ENCODE measurements around the gene INO80. TPM values are rescaled to one million over a fixed set of nuclear protein-coding genes. Genes with fewer than 3 reads are reported as not detected.

INO80 gene
- total RNA-seq, 1 donor from 2014 or later = 38.6 TPM

DNA sequence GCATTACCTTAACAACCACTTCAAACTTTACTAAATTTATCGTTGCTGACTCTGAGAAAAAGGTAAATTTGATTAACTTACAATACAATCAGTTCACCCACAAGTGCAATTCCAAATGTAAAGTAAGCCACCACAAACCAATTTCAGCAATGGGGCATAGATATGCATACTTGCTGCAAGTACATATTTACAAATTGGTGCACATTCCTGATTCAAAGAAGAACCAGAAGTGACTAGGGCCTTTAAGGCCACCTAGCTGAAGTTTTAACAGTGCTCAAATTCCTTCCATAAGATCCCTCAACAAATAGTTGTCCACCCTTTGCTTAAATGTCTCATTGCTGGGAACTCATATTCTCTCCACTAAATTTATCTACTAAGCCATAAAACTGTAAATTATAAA, 67.2 kb downstream of the INO80 start:
- no peak for DNase-seq (ENCODE audit: low spot score)

- DNase-seq (ENCODE audit: low spot score) = no peak
These were observed 67.7 kb downstream of the INO80 start for GRCh38 chr15:41048397-41048796.

DNA sequence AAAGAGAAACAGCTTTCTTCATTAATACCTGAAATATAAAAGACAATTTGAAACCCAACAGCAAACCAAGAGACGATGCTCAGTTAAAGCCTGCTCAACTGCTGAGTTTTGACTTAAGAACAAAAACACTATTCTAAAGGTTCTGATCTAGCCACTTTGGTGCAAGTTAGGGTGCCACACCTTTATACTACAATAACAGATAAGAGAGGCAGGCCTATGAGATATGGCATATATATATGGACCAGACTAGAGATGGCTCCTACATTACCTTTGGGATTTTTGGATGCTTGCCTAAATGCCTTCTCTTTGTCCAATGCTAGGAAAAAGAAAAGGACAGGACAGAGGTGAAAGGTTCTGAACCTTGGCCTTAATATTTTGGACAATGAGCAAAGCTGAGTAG, 68.6 kb downstream of the INO80 start:
- DNase-seq (ENCODE audit: low spot score) = no peak

- no peak for DNase-seq (ENCODE audit: low spot score)
These were observed 72.7 kb downstream of the INO80 start for GRCh38 chr15:41043276-41043951.

- no peak for DNase-seq (ENCODE audit: low spot score)
These were observed 73.2 kb downstream of the INO80 start for GRCh38 chr15:41042851-41043250.

- no peak for DNase-seq (ENCODE audit: low spot score)
These were observed 77.0 kb downstream of the INO80 start for GRCh38 chr15:41039121-41039520.

DNA sequence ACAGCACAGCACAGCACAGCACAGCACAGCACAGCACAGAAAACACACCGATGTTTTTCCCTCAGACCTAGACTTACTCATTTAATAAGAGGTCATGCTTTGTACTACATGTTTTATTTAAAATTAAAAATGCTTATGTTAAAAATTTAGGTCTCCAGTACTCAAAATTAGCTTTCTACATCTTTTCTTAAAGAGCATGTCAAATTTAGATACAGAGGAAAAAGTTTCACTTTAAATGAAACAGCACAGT, 84.1 kb downstream of the INO80 start:
- no peak for DNase-seq (ENCODE audit: low spot score)

DNA sequence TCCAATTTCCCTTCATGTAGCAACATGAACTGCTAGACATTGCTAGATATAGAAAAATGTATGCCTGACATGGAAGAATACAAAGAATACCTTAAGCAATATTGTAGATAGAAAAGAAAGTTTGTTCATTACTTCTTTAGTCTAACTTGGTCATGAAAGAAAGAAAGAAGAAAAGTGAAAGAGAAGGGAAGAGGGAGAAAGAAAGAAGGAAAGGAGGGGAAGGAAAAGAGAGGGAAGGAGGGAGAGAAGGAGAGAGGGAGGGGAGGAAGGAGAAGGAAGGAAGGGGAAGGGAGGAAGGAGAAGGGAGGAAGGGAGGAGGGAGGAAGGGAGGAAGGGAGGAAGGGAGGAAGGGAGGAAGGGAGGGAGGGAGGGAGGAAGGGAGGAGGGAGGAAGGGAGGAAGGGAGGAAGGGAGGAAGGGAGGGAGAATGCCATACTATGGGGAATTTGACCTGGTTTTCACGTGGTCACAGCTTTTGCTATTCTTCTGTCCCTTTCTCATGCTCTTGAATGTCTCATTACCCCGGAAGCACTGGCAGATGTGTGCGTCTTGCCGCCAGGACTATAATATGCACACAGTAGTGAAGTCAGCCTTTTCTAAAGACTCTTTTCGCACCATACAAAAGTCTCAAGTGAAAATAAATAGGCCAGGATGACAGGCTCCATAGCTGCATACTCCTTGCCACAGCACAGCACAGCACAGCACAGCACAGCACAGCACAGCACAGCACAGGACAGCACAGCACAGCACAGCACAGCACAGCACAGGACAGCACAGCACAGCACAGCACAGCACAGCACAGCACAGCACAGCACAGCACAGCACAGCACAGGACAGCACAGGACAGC, 84.6 kb downstream of the INO80 start:
- DNase-seq (ENCODE audit: low spot score) = no peak

DNA sequence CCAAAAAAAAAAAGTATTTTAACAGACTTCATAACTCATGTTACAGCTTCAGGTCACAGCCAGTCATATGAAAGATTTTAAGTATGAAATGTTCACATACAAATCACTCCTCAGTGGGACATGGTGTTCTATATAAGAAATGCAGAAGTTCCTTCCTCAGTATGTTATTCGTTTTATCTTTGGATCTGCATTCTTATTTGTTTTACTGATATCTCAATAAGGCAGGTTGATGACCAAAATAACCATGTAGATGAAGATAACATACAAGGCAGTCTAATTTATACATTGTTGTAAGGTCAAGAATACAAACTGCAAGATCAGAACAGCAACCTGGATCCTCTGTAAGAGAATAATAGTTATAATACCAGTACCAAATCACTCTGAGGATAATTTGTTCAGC, 87.2 kb downstream of the INO80 start:
- no peak for DNase-seq (ENCODE audit: low spot score)

DNA sequence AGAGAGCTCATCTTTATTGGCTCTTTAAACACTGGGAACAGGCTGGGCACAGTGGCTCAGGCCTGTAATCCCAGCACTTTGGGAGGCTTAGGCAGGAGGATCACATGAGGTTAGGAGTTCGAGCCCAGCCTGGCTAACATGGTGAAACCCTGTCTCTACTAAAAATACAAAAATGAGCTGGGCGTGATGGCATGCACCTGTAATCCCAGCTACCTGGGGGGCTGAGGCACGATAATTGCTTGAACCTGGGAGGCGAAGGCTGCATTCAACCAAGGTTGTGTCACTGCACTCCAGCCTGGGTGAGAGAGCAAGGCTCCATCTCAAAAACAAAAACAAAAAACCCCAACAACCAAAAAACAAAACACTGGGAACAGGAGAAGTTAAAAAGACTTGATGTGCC, 90.7 kb downstream of the INO80 start:
- no peak for DNase-seq (ENCODE audit: low spot score)

DNA sequence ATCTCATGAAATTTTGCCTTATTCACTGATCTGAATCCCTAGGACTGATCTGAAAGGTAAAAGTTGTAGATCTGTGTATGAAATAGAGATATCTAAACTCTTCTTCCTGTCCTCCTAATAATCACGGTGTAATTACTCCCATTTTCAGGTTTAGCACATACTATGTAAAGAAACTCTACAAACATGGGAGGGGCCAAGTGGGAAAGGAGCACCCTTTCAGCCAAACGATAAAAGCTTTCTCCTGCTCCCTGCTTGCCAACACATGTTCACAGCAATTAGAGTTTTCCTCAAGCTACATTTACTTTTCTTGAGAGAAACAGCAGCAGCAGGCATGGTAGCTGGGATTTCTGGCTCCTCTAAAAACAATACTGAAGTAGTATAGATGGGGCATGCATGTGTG, 91.2 kb downstream of the INO80 start:
- DNase-seq (ENCODE audit: low spot score) = no peak

DNA sequence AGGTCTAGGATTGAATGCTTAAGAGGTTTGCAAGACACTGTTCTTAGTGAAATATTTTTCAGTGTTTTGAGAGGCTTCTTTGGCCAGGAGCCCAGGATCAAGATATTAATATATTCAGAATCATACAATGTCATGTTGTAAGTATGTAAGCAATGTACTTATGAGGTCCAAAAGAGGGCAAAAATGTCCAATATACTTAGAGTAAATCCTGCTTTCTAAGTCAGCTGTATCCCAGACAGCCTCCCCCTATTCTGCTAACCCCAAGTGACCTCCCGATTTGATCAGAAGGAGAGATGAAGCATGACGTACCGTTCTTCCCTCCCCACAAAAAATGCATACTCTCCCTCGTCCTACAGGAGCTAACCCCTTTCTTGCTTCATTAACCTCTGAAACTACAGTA, 91.9 kb downstream of the INO80 start:
- DNase-seq (ENCODE audit: low spot score) = no peak

GRCh38 chr15:41022487-41023090, 93.5 kb downstream of the INO80 start:
- DNase-seq (ENCODE audit: low spot score) = peak; percentile 46

- DNase-seq (ENCODE audit: low spot score) = no peak
These were observed 95.3 kb downstream of the INO80 start for GRCh38 chr15:41020829-41021228.

GRCh38 chr15:41020311-41020710, 95.8 kb downstream of the INO80 start:
- DNase-seq (ENCODE audit: low spot score) = no peak

- no peak for DNase-seq (ENCODE audit: low spot score)
These were observed 96.9 kb downstream of the INO80 start for GRCh38 chr15:41019174-41019573.

GRCh38 chr15:41018534-41018933, 97.5 kb downstream of the INO80 start:
- DNase-seq (ENCODE audit: low spot score) = no peak

DNA sequence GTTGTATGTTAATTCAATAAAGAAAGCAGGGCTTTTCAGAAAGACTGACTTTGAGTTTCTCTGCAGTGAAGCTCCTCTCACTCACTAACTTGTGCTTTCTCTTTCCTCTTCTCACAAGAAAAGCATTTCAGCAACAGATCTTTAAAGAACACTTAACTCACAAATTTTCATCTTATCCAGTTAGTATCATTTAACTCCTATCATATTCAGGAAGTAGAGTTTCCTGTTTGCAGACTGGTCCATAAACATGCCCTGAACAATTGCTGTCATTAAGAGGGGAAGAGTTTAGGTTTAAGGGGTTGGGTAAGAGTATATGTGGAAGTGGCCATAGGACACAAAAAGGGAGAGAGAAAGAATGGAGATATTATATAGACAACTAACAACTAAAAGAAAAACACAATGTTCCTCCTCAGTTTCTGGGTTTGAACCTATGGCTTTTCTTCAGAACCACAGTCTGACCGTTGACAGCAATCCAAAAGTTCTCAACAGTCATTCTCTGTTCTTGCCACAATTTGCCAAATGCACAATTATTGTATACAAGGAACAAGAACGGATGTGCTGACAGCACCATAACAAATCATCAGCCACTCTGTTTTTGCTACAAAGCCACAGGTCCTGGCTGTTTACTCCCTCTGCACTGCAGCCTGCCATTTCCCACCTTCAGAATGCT, 98.9 kb downstream of the INO80 start:
- DNase-seq (ENCODE audit: low spot score) = no peak

- no peak for DNase-seq (ENCODE audit: low spot score)
These were observed 102.2 kb downstream of the INO80 start for GRCh38 chr15:41013691-41014414.

GRCh38 chr15:41011055-41011815, 104.8 kb downstream of the INO80 start:
- DNase-seq (ENCODE audit: low spot score) = no peak

- no peak for DNase-seq (ENCODE audit: low spot score)
These were observed 105.7 kb downstream of the INO80 start for GRCh38 chr15:41010345-41010744.
